Right lobe of liver (tissue), 6 donors: ENCODE measurements around the gene MMRN2. TPM values are rescaled to one million over a fixed set of nuclear protein-coding genes. Genes with fewer than 3 reads are reported as not detected.
A peak's percentile ranks its signal among the peaks of the same experiment; 100 is the strongest.

ENCODE experiments used
- ATAC-seq, 4 donors: fragments of 200-7000 bp; cut with Tn5 transposase; one replicate each; pipeline ENCODE4 v1.9.1; 2020; ENCODE audit warnings: mild to moderate bottlenecking in 4 of 4, moderate library complexity in 4 of 4
- DNase-seq, 3 donors: peaks; one replicate each; pipeline ENCODE4 v3.0.0-alpha.2; 2020
- H3K27ac ChIP-seq, 3 donors: fragments of 200-600 bp; one replicate each; pipeline ENCODE4 v1.8.0; 2022
- H3K27me3 ChIP-seq, 2 donors: fragments of 200-600 bp; one replicate each; pipeline ENCODE4 v1.8.0; 2022
- H3K36me3 ChIP-seq, 4 donors: fragments of 200-600 bp; sonication (generic) in 1 of 4; one replicate each; pipeline versions ENCODE4 v1.5.1 to v1.8.0; 2017 to 2022; ENCODE audit warnings: control low read depth in 1 of 4
- H3K4me1 ChIP-seq, 4 donors: fragments of 200-600 bp; sonication (generic) in 1 of 4; one replicate each; pipeline versions ENCODE4 v1.5.1 to v1.8.0; 2017 to 2022; ENCODE audit warnings: control low read depth in 1 of 4
- H3K4me3 ChIP-seq, 3 donors: fragments of 200-600 bp; one replicate each; pipeline ENCODE4 v1.8.0; 2022
- H3K9me3 ChIP-seq, 4 donors: fragments of 200-600 bp; sonication (generic) in 1 of 4; one replicate each; pipeline versions ENCODE4 v1.5.1 to v1.8.0; 2017 to 2022; ENCODE audit warnings: control low read depth in 1 of 4
- POLR2A ChIP-seq: fragments of 450-650 bp; IDR thresholded peaks from one replicate; pipeline ENCODE4 v1.6.1; 2017; ENCODE audit warnings: antibody characterized with exemption, mild to moderate bottlenecking
- WGBS: methylation state at CpG from one replicate; pipeline ENCODE4 v1.1.6; 2018; ENCODE audit warnings: low coverage, low lambda C conversion rate; ENCODE audit not compliant: insufficient coverage; ENCODE audit errors: missing lambda C conversion rate; 5-methylcytosine and 5-hydroxymethylcytosine counted together
- intact Hi-C, 2 donors: fragments of 100-400 bp; cut with DNase I; formaldehyde crosslinking; loops; one replicate each; pipeline versions ENCODE4 v1.11.2 to v1.14.1; 2022
- total RNA-seq, 6 experiments: library from RNA; depleted of rRNA in 2 of 6; stranded (reverse); fragments of >200 nt in 2 of 6; fragmentation: NEBNext Ultra II Directional in 3 of 6; extraction: Animal tissue kit (Norgen Biotek cat#: 25700) in 3 of 6; gene quantifications; one replicate each; pipeline versions ENCODE4 v1.1.0 to v1.2.4, GENCODE V29; 2016 to 2023
- TF ChIP-seq, protein P1 (sequence below), 4 donors: fragments of 200-600 bp in 3 of 4; fragments of 450-650 bp in 1 of 4; IDR thresholded peaks; one replicate each; pipeline versions ENCODE4 v1.5.1 to v1.8.0; 2016 to 2022; ENCODE audit warnings: antibody characterized with exemption in 4 of 4, mild to moderate bottlenecking in 2 of 4
- donor health status: DM: no; HTN: yes; CAD: no.
- donor health status: DM: no; HTN: no; CAD: no.
- donor health status: DM: no; HTN: no; CAD: no.
- donor health status: DM: no; HTN: yes; CAD: no.
- donor health status: DM: no; HTN: yes; CAD: no.

MMRN2 gene
- total RNA-seq, 6 experiments from 2014 or later: 6.2 to 11.8 (median 9.1) TPM

GRCh38 chr10:86929468-86930380 lies 27.7 kb downstream of the MMRN2 start:
- Histone ChIP-seq H3K27ac (no peak overlapping the region), H3K4me3 (no peak overlapping the region), H3K9me3 (no peaks in the 10 kb centered on the region), H3K36me3 (peaks cover 0 to 7% (median 1%) of the 10 kb centered on the region in 4 donors), H3K4me1 (peaks cover 0 to 8% (median 3%) of the 10 kb centered on the region in 4 donors), H3K27me3 (no peaks in the 10 kb centered on the region)
- ATAC-seq: no peak
- DNase-seq: peak in 1 of 3 donors; percentile 34
- 83% methylated on average over 9 of the region's 15 CpGs for WGBS
- intact Hi-C loops: no loop called here
- no peak for TF ChIP-seq POLR2A
- TF ChIP-seq, protein P1, sequence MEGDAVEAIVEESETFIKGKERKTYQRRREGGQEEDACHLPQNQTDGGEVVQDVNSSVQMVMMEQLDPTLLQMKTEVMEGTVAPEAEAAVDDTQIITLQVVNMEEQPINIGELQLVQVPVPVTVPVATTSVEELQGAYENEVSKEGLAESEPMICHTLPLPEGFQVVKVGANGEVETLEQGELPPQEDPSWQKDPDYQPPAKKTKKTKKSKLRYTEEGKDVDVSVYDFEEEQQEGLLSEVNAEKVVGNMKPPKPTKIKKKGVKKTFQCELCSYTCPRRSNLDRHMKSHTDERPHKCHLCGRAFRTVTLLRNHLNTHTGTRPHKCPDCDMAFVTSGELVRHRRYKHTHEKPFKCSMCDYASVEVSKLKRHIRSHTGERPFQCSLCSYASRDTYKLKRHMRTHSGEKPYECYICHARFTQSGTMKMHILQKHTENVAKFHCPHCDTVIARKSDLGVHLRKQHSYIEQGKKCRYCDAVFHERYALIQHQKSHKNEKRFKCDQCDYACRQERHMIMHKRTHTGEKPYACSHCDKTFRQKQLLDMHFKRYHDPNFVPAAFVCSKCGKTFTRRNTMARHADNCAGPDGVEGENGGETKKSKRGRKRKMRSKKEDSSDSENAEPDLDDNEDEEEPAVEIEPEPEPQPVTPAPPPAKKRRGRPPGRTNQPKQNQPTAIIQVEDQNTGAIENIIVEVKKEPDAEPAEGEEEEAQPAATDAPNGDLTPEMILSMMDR (IDR thresholded peaks at IDR 0.05): no peak

GRCh38 chr10:86922553-86922961 lies 34.9 kb downstream of the MMRN2 start:
- H3K9me3 ChIP-seq: no peaks in the 10 kb centered on the region
- no peak overlapping the region for H3K27ac ChIP-seq
- ATAC-seq (no peak), DNase-seq (no peak)
- no peak overlapping the region for H3K4me3 ChIP-seq
- TF ChIP-seq, protein P1 (IDR thresholded peaks at IDR 0.05): no peak
- no peak for TF ChIP-seq POLR2A
- H3K4me1 ChIP-seq: no peaks in the 10 kb centered on the region
- peaks cover 0 to 26% (median 2%) of the 10 kb centered on the region in 4 donors for H3K36me3 ChIP-seq
- intact Hi-C loops: no loop called here
- no peaks in the 10 kb centered on the region for H3K27me3 ChIP-seq
- 83% methylated on average over 8 of the region's 9 CpGs for WGBS

- Histone ChIP-seq H3K27ac (no peak overlapping the region), H3K4me1 (no peaks in the 10 kb centered on the region), H3K27me3 (no peaks in the 10 kb centered on the region), H3K36me3 (peaks cover 0 to 26% (median 2%) of the 10 kb centered on the region in 4 donors), H3K4me3 (no peak overlapping the region), H3K9me3 (no peaks in the 10 kb centered on the region)
- TF ChIP-seq, protein P1 (IDR thresholded peaks at IDR 0.05): no peak
- TF ChIP-seq POLR2A: no peak
- intact Hi-C loops: no loop called here
- no peak for DNase-seq
- 85% methylated on average over 5 of the region's 5 CpGs for whole genome bisulfite sequencing
- ATAC-seq: no peak
These were observed 39.4 kb downstream of the MMRN2 start for GRCh38 chr10:86918022-86918471.

DNA sequence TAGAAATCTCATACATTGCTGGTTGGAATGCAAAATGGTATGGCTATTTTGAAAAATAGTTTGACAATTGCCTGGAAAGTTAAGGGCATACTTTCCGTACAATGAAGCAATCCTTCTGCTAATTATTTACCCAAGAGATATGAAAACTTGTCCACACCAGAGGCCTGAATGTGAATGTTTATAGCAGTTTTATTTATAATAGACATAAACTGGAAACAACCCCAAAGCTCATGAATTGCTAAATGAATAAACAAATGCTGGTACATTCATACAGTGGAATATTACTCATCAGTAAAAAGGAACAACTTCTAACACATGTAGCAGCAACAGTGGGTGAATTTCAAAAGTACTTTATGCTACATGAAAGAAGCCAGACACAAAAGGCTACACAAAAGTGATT lies 42.7 kb downstream of the MMRN2 start:
- H3K27me3 ChIP-seq: no peaks in the 10 kb centered on the region
- H3K4me1 ChIP-seq: no peaks in the 10 kb centered on the region
- H3K27ac ChIP-seq: no peak overlapping the region
- DNase-seq (no peak), ATAC-seq (no peak)
- H3K9me3 ChIP-seq: no peaks in the 10 kb centered on the region
- peaks cover 0 to 7% (median 2%) of the 10 kb centered on the region in 4 donors for H3K36me3 ChIP-seq
- 58% methylated on average over 1 of the region's 1 CpG for WGBS
- intact Hi-C loops: no loop called here
- no peak for TF ChIP-seq POLR2A
- TF ChIP-seq, protein P1 (IDR thresholded peaks at IDR 0.05): no peak
- no peak overlapping the region for H3K4me3 ChIP-seq
